Measurements from ENCODE around the gene WDR54. TPM values are rescaled to one million over a fixed set of nuclear protein-coding genes. Genes with fewer than 3 reads are reported as not detected.
A peak's percentile ranks its signal among the peaks of the same experiment; 100 is the strongest.

Gene WDR54
- polyA plus RNA-seq, 1 of the 3 experiments (the other 2 are of a cell fraction) = 61.6 TPM

- Histone ChIP-seq H3K4me3 (ENCODE audit: low read depth in 2 of 2, low read length in 1 of 2) (peak within 1 kb of the TSS; percentile 68 to 74), H3K36me3 (replicated peaks in 1 of 2; ENCODE audit: control insufficient read depth in 1 of 2, insufficient read depth in 2 of 2, low read length in 1 of 2) (peaks cover 19 to 27% of the 10 kb centered on the region in 2 experiments), H3K4me1 (ENCODE audit: control insufficient read depth in 1 of 2, insufficient read depth in 2 of 2, low read depth in 1 of 2, low read length in 1 of 2) (peaks cover 6 to 7% of the 10 kb centered on the region in 2 experiments; a peak in 2 of 4 replicates), H3K27ac (ENCODE audit: low read depth in 2 of 2, low read length in 1 of 2) (peak within 1 kb of the TSS; percentile 78 to 94), H4K20me1 (ENCODE audit: insufficient read depth) (no peaks in the 10 kb centered on the region), H3K79me2 (ENCODE audit: insufficient read depth) (peaks cover 16% of the 10 kb centered on the region; the same call in 1 of the 2 replicates), H3K9me2 (no peaks in the 10 kb centered on the region), H3K4me2 (peak within 1 kb of the TSS; percentile 93), H3F3A (replicated peaks; ENCODE audit: insufficient read depth) (peaks cover 34% of the 10 kb centered on the region), H2AFZ (ENCODE audit: low read depth) (peak within 1 kb of the TSS; percentile 81), H3K9me3 (no peaks in the 10 kb centered on the region), H3K9ac (peak within 1 kb of the TSS; percentile 72), H3K27me3 (ENCODE audit: insufficient read depth) (no peaks in the 10 kb centered on the region)
- ChIA-PET POLR2A (interaction anchor here (0.9 to 6.9 kb wide), 13 partner anchors 10 to 115 kb away, joined by 3 to 60 read pairs (median 4); partner anchors contain the start of genes AUP1, CCDC142, HTRA2 and INO80B), CTCF (interaction anchor here (0.9 to 3.9 kb wide), 5 partner anchors 10 to 115 kb away, joined by 3 to 28 read pairs (median 3); partner anchors contain the start of genes CCDC142 and TTC31)
- 1% methylated on average over 60 of the region's 66 CpGs for WGBS (ENCODE audit: low lambda C conversion rate)
- DNase-seq = peak; percentile 85
- TF ChIP-seq YY1 (IDR thresholded peaks at IDR 0.05; ENCODE audit: low read depth) = peak; percentile 92
- TF ChIP-seq NRF1 (IDR thresholded peaks at IDR 0.05; ENCODE audit: low read depth, low read length) = no peak
- TF ChIP-seq FOXJ3 (CRISPR knock-in tag; IDR thresholded peaks at IDR 0.05) = no peak
- no peak for TF ChIP-seq RFX5 (IDR thresholded peaks at IDR 0.05; ENCODE audit: low read length)
- TF ChIP-seq TAF1 (IDR thresholded peaks at IDR 0.05; ENCODE audit: borderline replicate concordance, low read depth, low read length) = peak; percentile 92
- TF ChIP-seq EZH2phosphoT487 (IDR thresholded peaks at IDR 0.05; ENCODE audit: borderline replicate concordance, low read depth) = no peak
- peak; percentile 89 for TF ChIP-seq ELF1 (IDR thresholded peaks at IDR 0.05)
- TF ChIP-seq, protein P1, sequence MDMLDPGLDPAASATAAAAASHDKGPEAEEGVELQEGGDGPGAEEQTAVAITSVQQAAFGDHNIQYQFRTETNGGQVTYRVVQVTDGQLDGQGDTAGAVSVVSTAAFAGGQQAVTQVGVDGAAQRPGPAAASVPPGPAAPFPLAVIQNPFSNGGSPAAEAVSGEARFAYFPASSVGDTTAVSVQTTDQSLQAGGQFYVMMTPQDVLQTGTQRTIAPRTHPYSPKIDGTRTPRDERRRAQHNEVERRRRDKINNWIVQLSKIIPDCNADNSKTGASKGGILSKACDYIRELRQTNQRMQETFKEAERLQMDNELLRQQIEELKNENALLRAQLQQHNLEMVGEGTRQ (IDR thresholded peaks at IDR 0.05; ENCODE audit: borderline replicate concordance, low read depth, low read length) = no peak
- no peak for TF ChIP-seq MEF2A (IDR thresholded peaks at IDR 0.05; ENCODE audit: borderline replicate concordance, low read depth)
- peak; percentile 100 for TF ChIP-seq GABPA (IDR thresholded peaks at IDR 0.05; ENCODE audit: low read depth)
- peak; percentile 99 for TF ChIP-seq POLR2AphosphoS5 (IDR thresholded peaks at IDR 0.05; ENCODE audit: low read depth, low read length)
- 0 out of 2 replicates have a peak, but pooled peaks have one; percentile 10 for TF ChIP-seq NFIC (IDR thresholded peaks at IDR 0.05; ENCODE audit: borderline replicate concordance)
- no peak for TF ChIP-seq USF1 (IDR thresholded peaks at IDR 0.05; ENCODE audit: borderline replicate concordance, low read depth)
- no peak; the same call in 1 of the 2 replicates for TF ChIP-seq TCF12 (IDR thresholded peaks at IDR 0.05)
- peak; percentile 88 for TF ChIP-seq MAX (IDR thresholded peaks at IDR 0.05; ENCODE audit: low read depth)
- TF ChIP-seq PBX3 (IDR thresholded peaks at IDR 0.05) = peak; percentile 79
- TF ChIP-seq ZBTB33 (IDR thresholded peaks at IDR 0.05; ENCODE audit: borderline replicate concordance, low read depth) = peak; percentile 84; the same call in 1 of the 2 replicates
- TF ChIP-seq REST (IDR thresholded peaks at IDR 0.05; ENCODE audit: low read depth, low read length) = peak; percentile 62; the same call in 1 of the 2 replicates
- peak; percentile 56; the same call in 1 of the 2 replicates for TF ChIP-seq JUND (IDR thresholded peaks at IDR 0.05)
- no peak for TF ChIP-seq SMC3 (IDR thresholded peaks at IDR 0.05; ENCODE audit: low read depth, low read length)
- TF ChIP-seq FOSL2 (IDR thresholded peaks at IDR 0.05; ENCODE audit: borderline replicate concordance, low read depth) = no peak
- TF ChIP-seq CHD2 (IDR thresholded peaks at IDR 0.05; ENCODE audit: low read length, partially characterized antibody) = peak; percentile 96
- TF ChIP-seq SIN3A (IDR thresholded peaks at IDR 0.05; ENCODE audit: borderline replicate concordance, low read depth, low read length) = peak; percentile 98
- peak; percentile 85 for TF ChIP-seq MXI1 (IDR thresholded peaks at IDR 0.05; ENCODE audit: low read depth, low read length)
Observed at GRCh38 chr2:74472086-74472944, 50.8 kb downstream of the WDR54 start, which contains the start of gene MRPL53. TSS of gene MRPL53 (minus strand) at chr2:74472680. CDS start at chr2:74472660, 20 bp downstream.
